Measurements from ENCODE around the gene MESD.

Gene MESD

DNA sequence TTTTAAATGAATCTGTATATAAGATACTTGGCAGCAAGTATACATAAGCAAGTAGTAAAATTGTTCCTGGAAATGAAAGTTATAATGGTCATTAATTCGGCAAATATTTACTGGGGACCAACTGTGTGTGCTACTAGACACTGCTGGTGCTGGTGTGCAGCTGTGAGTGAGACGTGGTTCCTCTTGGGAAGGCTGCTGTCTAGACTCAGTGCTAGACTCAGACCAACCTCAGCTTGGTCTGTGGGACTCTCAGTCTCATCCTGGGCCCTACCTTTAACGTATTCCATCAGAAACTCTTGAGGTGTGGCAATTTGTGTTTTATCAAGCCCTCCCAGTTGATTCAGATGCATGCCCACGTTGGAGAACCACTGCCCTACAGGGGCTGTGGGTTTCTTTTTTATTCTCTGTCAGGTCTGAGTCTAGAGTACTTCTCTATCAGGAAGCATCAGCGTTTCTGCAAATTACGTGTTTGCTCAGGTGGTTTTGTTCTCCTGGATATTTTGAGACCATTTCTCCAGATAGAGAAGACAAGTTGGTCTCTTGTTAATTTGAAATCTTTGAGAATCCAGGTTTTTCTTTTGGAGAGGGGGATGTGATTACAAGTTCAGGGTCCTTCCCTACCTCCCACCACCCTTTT, 17.9 kb upstream of the MESD start:
- DNase-seq (ENCODE audit: low read depth): no peak
- no peak overlapping the region for H3K4me3 ChIP-seq (ENCODE audit: control insufficient read depth, low read depth, low read length)
- TF ChIP-seq, protein P1, sequence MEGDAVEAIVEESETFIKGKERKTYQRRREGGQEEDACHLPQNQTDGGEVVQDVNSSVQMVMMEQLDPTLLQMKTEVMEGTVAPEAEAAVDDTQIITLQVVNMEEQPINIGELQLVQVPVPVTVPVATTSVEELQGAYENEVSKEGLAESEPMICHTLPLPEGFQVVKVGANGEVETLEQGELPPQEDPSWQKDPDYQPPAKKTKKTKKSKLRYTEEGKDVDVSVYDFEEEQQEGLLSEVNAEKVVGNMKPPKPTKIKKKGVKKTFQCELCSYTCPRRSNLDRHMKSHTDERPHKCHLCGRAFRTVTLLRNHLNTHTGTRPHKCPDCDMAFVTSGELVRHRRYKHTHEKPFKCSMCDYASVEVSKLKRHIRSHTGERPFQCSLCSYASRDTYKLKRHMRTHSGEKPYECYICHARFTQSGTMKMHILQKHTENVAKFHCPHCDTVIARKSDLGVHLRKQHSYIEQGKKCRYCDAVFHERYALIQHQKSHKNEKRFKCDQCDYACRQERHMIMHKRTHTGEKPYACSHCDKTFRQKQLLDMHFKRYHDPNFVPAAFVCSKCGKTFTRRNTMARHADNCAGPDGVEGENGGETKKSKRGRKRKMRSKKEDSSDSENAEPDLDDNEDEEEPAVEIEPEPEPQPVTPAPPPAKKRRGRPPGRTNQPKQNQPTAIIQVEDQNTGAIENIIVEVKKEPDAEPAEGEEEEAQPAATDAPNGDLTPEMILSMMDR (IDR thresholded peaks at IDR 0.05; ENCODE audit: control insufficient read depth, insufficient read depth, low read depth, low read length, missing control alignments): no peak

DNA sequence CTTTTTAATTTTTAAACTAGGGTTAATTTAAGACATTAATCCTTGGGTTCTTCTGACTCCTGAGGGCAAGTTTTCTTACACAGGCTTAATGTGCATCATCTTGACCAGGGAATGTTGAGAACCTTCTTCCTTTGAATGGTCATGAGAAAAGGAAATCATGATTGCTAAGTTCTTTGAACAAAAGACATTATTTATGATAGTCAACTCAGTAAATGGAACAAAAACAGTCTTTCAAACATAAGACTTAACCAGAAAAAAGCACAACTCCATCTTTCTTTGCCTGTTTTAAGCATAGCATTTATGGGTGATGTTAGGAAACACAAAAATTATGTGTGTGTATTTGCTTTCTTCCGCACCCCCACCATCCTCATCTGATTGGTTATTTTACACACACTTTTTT, 16.5 kb upstream of the MESD start:
- no peak overlapping the region for H3K4me3 ChIP-seq (ENCODE audit: control insufficient read depth, low read depth, low read length)
- TF ChIP-seq, protein P1 (IDR thresholded peaks at IDR 0.05; ENCODE audit: control insufficient read depth, insufficient read depth, low read depth, low read length, missing control alignments): no peak
- DNase-seq (ENCODE audit: low read depth): no peak

DNA sequence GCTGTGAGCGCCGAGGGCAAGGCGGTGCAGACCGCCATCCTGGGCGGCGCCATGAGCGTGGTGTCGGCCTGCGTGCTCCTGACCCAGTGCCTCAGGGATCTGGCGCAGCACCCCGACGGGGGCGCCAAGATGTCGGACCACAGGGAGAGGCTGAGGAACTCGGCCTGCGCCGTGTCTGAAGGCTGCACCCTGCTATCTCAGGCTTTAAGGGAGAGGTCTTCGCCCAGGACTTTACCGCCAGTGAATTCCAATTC, 13.4 kb upstream of the MESD start:
- H3K4me3 ChIP-seq (ENCODE audit: control insufficient read depth, low read depth, low read length): no peak overlapping the region
- no peak for DNase-seq (ENCODE audit: low read depth)
- TF ChIP-seq, protein P1 (IDR thresholded peaks at IDR 0.05; ENCODE audit: control insufficient read depth, insufficient read depth, low read depth, low read length, missing control alignments): no peak

DNA sequence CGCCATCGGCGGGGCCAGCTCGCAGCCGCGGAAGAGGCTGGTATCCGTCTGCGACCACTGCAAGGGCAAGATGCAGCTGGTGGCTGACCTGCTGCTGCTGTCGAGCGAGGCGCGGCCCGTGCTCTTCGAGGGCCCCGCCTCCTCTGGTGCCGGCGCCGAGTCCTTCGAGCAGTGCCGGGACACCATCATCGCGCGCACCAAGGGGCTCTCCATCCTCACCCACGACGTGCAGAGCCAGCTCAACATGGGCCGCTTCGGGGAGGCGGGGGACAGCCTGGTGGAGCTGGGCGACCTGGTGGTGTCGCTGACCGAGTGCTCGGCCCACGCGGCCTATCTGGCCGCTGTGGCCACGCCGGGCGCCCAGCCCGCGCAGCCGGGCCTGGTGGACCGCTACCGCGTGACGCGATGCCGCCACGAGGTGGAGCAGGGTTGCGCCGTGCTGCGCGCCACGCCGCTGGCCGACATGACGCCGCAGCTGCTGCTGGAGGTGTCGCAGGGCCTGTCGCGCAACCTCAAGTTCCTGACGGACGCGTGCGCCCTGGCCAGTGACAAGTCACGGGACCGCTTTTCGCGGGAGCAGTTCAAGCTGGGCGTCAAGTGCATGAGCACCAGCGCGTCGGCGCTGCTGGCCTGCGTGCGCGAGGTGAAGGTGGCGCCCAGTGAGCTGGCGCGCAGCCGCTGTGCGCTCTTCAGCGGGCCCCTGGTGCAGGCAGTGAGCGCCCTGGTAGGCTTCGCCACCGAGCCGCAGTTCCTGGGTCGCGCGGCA, 12.9 kb upstream of the MESD start:
- TF ChIP-seq, protein P1 (IDR thresholded peaks at IDR 0.05; ENCODE audit: control insufficient read depth, insufficient read depth, low read depth, low read length, missing control alignments): no peak
- H3K4me3 ChIP-seq (ENCODE audit: control insufficient read depth, low read depth, low read length): peak overlapping the region; percentile 86
- DNase-seq (ENCODE audit: low read depth): no peak

DNA sequence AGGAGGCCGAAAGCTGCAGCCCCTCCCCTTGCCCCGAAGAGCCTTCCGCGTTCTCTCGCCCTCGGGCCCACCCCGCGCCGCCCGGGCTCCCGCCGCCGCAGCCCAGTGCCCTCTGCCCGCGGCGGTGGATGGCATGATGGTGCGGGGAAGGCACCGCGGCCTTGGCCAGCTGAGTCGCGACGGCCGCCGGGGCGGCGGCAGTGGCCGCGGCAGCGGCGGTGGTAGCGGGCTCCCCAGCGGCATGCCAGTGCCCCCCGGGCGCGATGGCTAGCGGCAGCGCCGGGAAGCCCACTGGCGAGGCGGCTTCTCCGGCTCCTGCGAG, 12.4 kb upstream of the MESD start:
- H3K4me3 ChIP-seq (ENCODE audit: control insufficient read depth, low read depth, low read length): peak overlapping the region; percentile 86
- no peak for DNase-seq (ENCODE audit: low read depth)
- TF ChIP-seq, protein P1 (IDR thresholded peaks at IDR 0.05; ENCODE audit: control insufficient read depth, insufficient read depth, low read depth, low read length, missing control alignments): no peak

DNA sequence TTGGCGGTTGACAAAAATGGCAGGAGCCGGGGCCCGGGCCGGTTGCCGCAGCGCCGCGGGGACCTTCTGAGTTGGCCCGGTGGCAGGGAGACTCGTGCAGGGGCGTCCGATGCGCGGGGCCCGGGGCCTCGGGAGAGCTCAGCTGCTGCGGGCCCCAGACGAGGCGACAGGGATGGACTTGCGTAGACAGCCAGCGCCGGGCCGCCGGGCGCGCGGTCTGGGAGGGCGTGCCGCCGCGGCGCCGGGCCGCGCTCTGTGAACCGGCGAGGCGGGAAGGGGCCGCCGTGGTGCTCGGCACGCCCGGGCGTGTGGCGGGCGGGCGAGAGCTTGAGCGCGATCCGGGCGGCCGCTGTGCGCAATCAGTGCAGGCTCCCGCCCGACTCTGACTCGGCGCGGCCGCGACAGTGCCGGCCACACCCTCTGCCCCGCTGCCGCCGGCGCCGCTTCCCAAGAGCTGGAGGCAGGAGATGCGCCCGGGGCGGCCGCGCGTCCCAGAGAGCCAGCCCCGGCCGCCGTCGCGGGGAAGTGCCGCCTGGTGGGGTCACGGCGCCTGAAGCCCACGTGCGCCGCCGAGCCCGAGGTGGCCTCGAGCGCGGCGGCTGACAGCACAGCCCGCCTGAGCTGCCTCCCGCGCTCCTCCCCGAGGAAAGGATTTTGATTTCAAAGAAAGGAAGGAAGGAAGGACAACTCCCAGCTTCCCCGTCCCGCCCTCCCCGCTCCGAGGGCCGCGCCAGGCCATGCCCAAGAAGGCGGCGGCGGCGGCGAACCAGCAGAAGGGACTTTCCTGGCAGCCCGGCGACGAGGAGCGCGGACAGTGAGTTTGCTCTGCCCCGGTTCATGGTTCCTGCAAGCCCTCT, 11.8 kb upstream of the MESD start:
- DNase-seq (ENCODE audit: low read depth): no peak
- TF ChIP-seq, protein P1 (IDR thresholded peaks at IDR 0.05; ENCODE audit: control insufficient read depth, insufficient read depth, low read depth, low read length, missing control alignments): no peak
- peak overlapping the region; percentile 86 for H3K4me3 ChIP-seq (ENCODE audit: control insufficient read depth, low read depth, low read length)
